Mucosa of rectum (tissue), 2 donors: ENCODE results near the gene GCLC.
"Not testable (repeated sequence)": the region's sequence is repeated elsewhere in the genome, so short reads cannot be mapped to it uniquely, and the experiment has no call there.

Experiments
- H3K27ac ChIP-seq, 2 donors: one replicate each; pipeline ENCODE4 v1.7.0; 2013; ENCODE audit warnings: inconsistent platforms in 2 of 2, low read depth in 2 of 2, low read length in 2 of 2
- H3K27me3 ChIP-seq, 2 donors: one replicate each; pipeline ENCODE4 v1.7.0; 2013; ENCODE audit warnings: low read length in 2 of 2; ENCODE audit not compliant: control insufficient read depth in 2 of 2, insufficient read depth in 2 of 2
- H3K36me3 ChIP-seq, 2 donors: one replicate each; pipeline ENCODE4 v1.7.0; 2013; ENCODE audit warnings: low read length in 2 of 2; ENCODE audit not compliant: control insufficient read depth in 2 of 2, insufficient read depth in 2 of 2
- H3K4me1 ChIP-seq, 2 donors: one replicate each; pipeline ENCODE4 v1.7.0; 2013; ENCODE audit warnings: low read length in 2 of 2, mild to moderate bottlenecking in 1 of 2; ENCODE audit not compliant: control insufficient read depth in 2 of 2, insufficient read depth in 2 of 2
- H3K4me3 ChIP-seq, 2 donors: one replicate each; pipeline ENCODE4 v1.7.0; 2013; ENCODE audit warnings: low read length in 2 of 2
- H3K9ac ChIP-seq, 2 donors: one replicate each; pipeline ENCODE4 v1.7.0; 2013; ENCODE audit warnings: low read length in 2 of 2, low read depth in 1 of 2, mild to moderate bottlenecking in 1 of 2
- H3K9me3 ChIP-seq, 2 donors: one replicate each; pipeline ENCODE4 v1.7.0; 2013; ENCODE audit warnings: low read length in 2 of 2; ENCODE audit not compliant: control insufficient read depth in 2 of 2
- donor health status: healthy.
- donor health status: Normal muscosa, but diverticular disease.

Gene GCLC

GRCh38 chr6:53564401-53565065, 19.6 kb upstream of the GCLC start:
- Histone ChIP-seq H3K4me3 (no peak overlapping the region), H3K9me3 (no peaks in the 10 kb centered on the region), H3K27me3 (no peaks in the 10 kb centered on the region), H3K27ac (no peak overlapping the region), H3K36me3 (no peaks in the 10 kb centered on the region), H3K9ac (no peak overlapping the region), H3K4me1 (peaks cover 3 to 5% of the 10 kb centered on the region in 2 donors)

- Histone ChIP-seq H3K27ac (no peak overlapping the region), H3K9me3 (no peaks in the 10 kb centered on the region), H3K4me3 (no peak overlapping the region)
Measured at GRCh38 chr6:53556986-53557715, 12.2 kb upstream of the GCLC start.

GRCh38 chr6:53553600-53553999, 8.7 kb upstream of the GCLC start:
- H3K9ac ChIP-seq, H3K27ac ChIP-seq, H3K9me3 ChIP-seq, H3K36me3 ChIP-seq, H3K27me3 ChIP-seq, H3K4me3 ChIP-seq, H3K4me1 ChIP-seq: not testable (repeated sequence)

More at GRCh38 chr6:53556986-53557715, 12.2 kb upstream of the GCLC start:
- H3K4me1 ChIP-seq, result no peaks in the 10 kb centered on the region
- H3K36me3 ChIP-seq, result no peaks in the 10 kb centered on the region
- H3K27me3 ChIP-seq, result no peaks in the 10 kb centered on the region
- H3K9ac ChIP-seq, result no peak overlapping the region

- H3K9me3 ChIP-seq, H3K4me3 ChIP-seq, H3K9ac ChIP-seq, H3K27ac ChIP-seq, H3K27me3 ChIP-seq, H3K36me3 ChIP-seq: not testable (repeated sequence)
- H3K4me1 ChIP-seq, result peaks cover 2 to 11% of the 10 kb centered on the region in 2 donors
Measured at GRCh38 chr6:53551681-53552080, 6.8 kb upstream of the GCLC start.

GRCh38 chr6:53547811-53548496, 3.1 kb upstream of the GCLC start:
- Histone ChIP-seq H3K27ac (peak overlapping the region; percentile 72 to 73), H3K4me3 (peak overlapping the region; percentile 73 to 83), H3K4me1 (peaks cover 6 to 23% of the 10 kb centered on the region in 2 donors), H3K9ac (peak overlapping the region; percentile 47 to 63), H3K9me3 (no peaks in the 10 kb centered on the region), H3K36me3 (no peaks in the 10 kb centered on the region), H3K27me3 (no peaks in the 10 kb centered on the region)

GRCh38 chr6:53547166-53547810, 2.4 kb upstream of the GCLC start:
- Histone ChIP-seq H3K4me3 (peak overlapping the region; percentile 73 to 80), H3K27me3 (no peaks in the 10 kb centered on the region), H3K27ac (peak overlapping the region; percentile 38 to 46), H3K9ac (peak overlapping the region; percentile 47 to 63), H3K4me1 (peaks cover 6 to 23% of the 10 kb centered on the region in 2 donors), H3K9me3 (no peaks in the 10 kb centered on the region), H3K36me3 (no peaks in the 10 kb centered on the region)

- Histone ChIP-seq H3K36me3 (no peaks in the 10 kb centered on the region), H3K27ac (no peak overlapping the region), H3K4me1 (peaks cover 6 to 23% of the 10 kb centered on the region in 2 donors), H3K4me3 (no peak overlapping the region), H3K9ac (no peak overlapping the region), H3K9me3 (no peaks in the 10 kb centered on the region), H3K27me3 (no peaks in the 10 kb centered on the region)
Measured at GRCh38 chr6:53546281-53546680, 1.4 kb upstream of the GCLC start.

GRCh38 chr6:53544217-53544469, 758 bp downstream of the GCLC start:
- H3K9me3 ChIP-seq, result no peaks in the 10 kb centered on the region
- no peaks in the 10 kb centered on the region for H3K36me3 ChIP-seq
- peaks cover 6 to 23% of the 10 kb centered on the region in 2 donors for H3K4me1 ChIP-seq
- H3K4me3 ChIP-seq, result peak overlapping the region; percentile 82 to 90
- no peaks in the 10 kb centered on the region for H3K27me3 ChIP-seq
- peak overlapping the region; percentile 63 to 76 for H3K9ac ChIP-seq
- H3K27ac ChIP-seq, result peak overlapping the region; percentile 85 to 90

- peak overlapping the region; percentile 63 to 76 for H3K9ac ChIP-seq
- peaks cover 6 to 23% of the 10 kb centered on the region in 2 donors for H3K4me1 ChIP-seq
- peak overlapping the region; percentile 82 to 90 for H3K4me3 ChIP-seq
- H3K9me3 ChIP-seq, result no peaks in the 10 kb centered on the region
- H3K27me3 ChIP-seq, result no peaks in the 10 kb centered on the region
- no peaks in the 10 kb centered on the region for H3K36me3 ChIP-seq
- H3K27ac ChIP-seq, result peak overlapping the region in 1 of 2 donors; percentile 85
Measured at GRCh38 chr6:53543359-53544216, 1.3 kb downstream of the GCLC start.
